GM18499 (cell line): ENCODE data around the gene LELP1.
"Not testable (repeated sequence)": the region's sequence is repeated elsewhere in the genome, so short reads cannot be mapped to it uniquely, and the experiment has no call there.

Experiments
- ATAC-seq: cut with Tn5 transposase; IDR thresholded peaks from one replicate; pipeline ENCODE4 v1.9.1; 2021; ENCODE audit warnings: moderate number of reproducible peaks; ENCODE audit not compliant: insufficient read depth, unreplicated experiment

LELP1 gene

GRCh38 chr1:153228491-153228890 lies 25.3 kb downstream of the LELP1 start:
- ATAC-seq: no peak

- not testable (repeated sequence) for ATAC-seq
These were observed 26.0 kb downstream of the LELP1 start for GRCh38 chr1:153229076-153229829.

GRCh38 chr1:153231363-153231762 lies 28.1 kb downstream of the LELP1 start:
- ATAC-seq: no peak

- ATAC-seq: no peak
These were observed 28.6 kb downstream of the LELP1 start for GRCh38 chr1:153231785-153232184.

GRCh38 chr1:153232553-153232952 lies 29.3 kb downstream of the LELP1 start:
- no peak for ATAC-seq

GRCh38 chr1:153233448-153233847 lies 30.2 kb downstream of the LELP1 start:
- ATAC-seq: no peak

- no peak for ATAC-seq
These were observed 35.3 kb downstream of the LELP1 start for GRCh38 chr1:153238527-153238926.

- no peak for ATAC-seq
These were observed 38.9 kb downstream of the LELP1 start for GRCh38 chr1:153242160-153242559.

- ATAC-seq: no peak
These were observed 42.2 kb downstream of the LELP1 start for GRCh38 chr1:153245466-153245865.

- ATAC-seq: no peak
These were observed 42.8 kb downstream of the LELP1 start for GRCh38 chr1:153246018-153246417.

- no peak for ATAC-seq
These were observed 43.6 kb downstream of the LELP1 start for GRCh38 chr1:153246825-153247224.

GRCh38 chr1:153248176-153248879 lies 45.1 kb downstream of the LELP1 start:
- no peak for ATAC-seq

GRCh38 chr1:153250166-153250565 lies 46.9 kb downstream of the LELP1 start:
- no peak for ATAC-seq

GRCh38 chr1:153251087-153251486 lies 47.9 kb downstream of the LELP1 start:
- ATAC-seq: no peak

GRCh38 chr1:153251562-153251961 lies 48.3 kb downstream of the LELP1 start:
- ATAC-seq: no peak

- ATAC-seq: no peak
These were observed 48.8 kb downstream of the LELP1 start for GRCh38 chr1:153251988-153252387.

- ATAC-seq: no peak
These were observed 49.8 kb downstream of the LELP1 start for GRCh38 chr1:153253076-153253475.

- no peak for ATAC-seq
These were observed 50.5 kb downstream of the LELP1 start for GRCh38 chr1:153253693-153254092.
